ENCODE data around the gene SON.

DNA sequence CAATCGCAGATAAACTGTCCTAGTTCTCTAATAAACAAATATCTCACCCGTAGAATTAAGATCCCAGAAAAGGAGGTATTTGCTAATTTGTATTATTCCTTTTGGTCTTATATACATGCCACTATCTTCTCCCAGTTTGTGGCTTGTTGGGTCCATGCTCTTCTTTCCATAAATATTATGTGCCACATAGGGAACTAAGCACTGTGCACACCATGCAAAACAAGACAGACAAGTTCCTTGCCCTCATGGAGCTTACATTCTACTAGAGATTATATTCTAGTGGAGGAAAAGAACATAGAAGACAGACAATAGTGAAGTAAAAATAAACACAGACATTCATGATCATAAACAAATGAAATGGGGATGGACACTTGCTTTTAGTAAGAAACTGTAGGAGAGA is 5.6 kb upstream of the SON start:
- TF ChIP-seq GATA2 (IDR thresholded peaks at IDR 0.05; ENCODE audit: low read depth, low read length) = no peak
- TF ChIP-seq GATA3 (IDR thresholded peaks at IDR 0.05; ENCODE audit: low read depth, low read length) = no peak

Data from SH-SY5Y (cell line).